Panc1 (cell line): ENCODE results near the gene COP1. TPM values are rescaled to one million over a fixed set of nuclear protein-coding genes. Genes with fewer than 3 reads are reported as not detected.

ENCODE experiments used
- ATAC-seq: fragments of 200-7000 bp; cut with Tn5 transposase; 2 replicates; pipeline ENCODE4 v1.9.1; 2020; ENCODE audit warnings: mild to moderate bottlenecking, moderate library complexity
- BruUV-seq: library from RNA; stranded (reverse); fragments of 400-500 nt; replicated peaks from 2 replicates; lab custom pipeline; 2021; lab: Mats Ljungman, UMichigan
- CTCF ChIA-PET: fragments of 300-600 bp; sonication (Branson Sonifier 250); formaldehyde crosslinking; loops from one replicate; lab custom pipeline; 2022; ENCODE audit warnings: antibody characterized with exemption; lab: Charles Lee
- POLR2A ChIA-PET: fragments of 300-600 bp; sonication (Branson Sonifier 250); formaldehyde crosslinking; loops from one replicate; lab custom pipeline; 2022; ENCODE audit warnings: antibody characterized with exemption; lab: Charles Lee
- DNase-seq: peaks from one replicate; pipeline ENCODE4 v3.0.0-alpha.2; 2010; ENCODE audit warnings: low read depth, low spot score
- H3K27ac ChIP-seq: 2 replicates; pipeline ENCODE4 v1.5.1; 2011; ENCODE audit warnings: mild to moderate bottlenecking, low read length, inconsistent platforms
- H3K27me3 ChIP-seq: fragments of 200-500 bp; sonication (Bioruptor generic); 2 replicates; pipeline ENCODE4 v1.6.0; 2014; ENCODE audit warnings: low read length, inconsistent platforms; ENCODE audit not compliant: control insufficient read depth, insufficient read depth
- H3K36me3 ChIP-seq: fragments of 200-500 bp; sonication (Bioruptor generic); 2 replicates; pipeline ENCODE4 v1.5.1; 2014; ENCODE audit warnings: inconsistent platforms, mild to moderate bottlenecking, low read length, moderate library complexity; ENCODE audit not compliant: control insufficient read depth, insufficient read depth
- H3K4me1 ChIP-seq: 2 replicates; pipeline ENCODE4 v1.5.1; 2011; ENCODE audit warnings: inconsistent platforms, mild to moderate bottlenecking, low read length, moderate library complexity; ENCODE audit not compliant: control insufficient read depth, insufficient read depth
- H3K4me3 ChIP-seq, 2 experiments: 2 replicates each; pipeline ENCODE4 v1.5.1; 2011 to 2012; ENCODE audit warnings: low read depth in 2 of 2, low read length in 2 of 2, mild to moderate bottlenecking in 2 of 2, inconsistent platforms in 1 of 2, moderate library complexity in 1 of 2
- H3K9me3 ChIP-seq: fragments of 200-500 bp; sonication (Bioruptor generic); 2 replicates; pipeline ENCODE4 v1.5.1; 2014; ENCODE audit warnings: low read depth, mild to moderate bottlenecking, inconsistent platforms, low read length, moderate library complexity; ENCODE audit not compliant: control insufficient read depth, insufficient read depth
- POLR2AphosphoS5 ChIP-seq: IDR thresholded peaks from 2 replicates; pipeline ENCODE4 v1.6.1; 2012; ENCODE audit warnings: mild to moderate bottlenecking, low read depth, low read length, moderate library complexity
- SIN3A ChIP-seq: IDR thresholded peaks from 2 replicates; pipeline ENCODE4 v1.6.1; 2012; ENCODE audit warnings: low read depth, mild to moderate bottlenecking, low read length, moderate library complexity, borderline replicate concordance; ENCODE audit not compliant: insufficient read depth
- TCF7L2 ChIP-seq: IDR thresholded peaks from 2 replicates; pipeline ENCODE4 v1.6.1; 2011; ENCODE audit warnings: mild to moderate bottlenecking, low read depth, low read length, inconsistent platforms
- in situ Hi-C: cut with HindIII; loops from 2 replicates; pipeline ENCODE4 v1.10.0; 2016; ENCODE audit warnings: low sequenced_read_pairs, low pct_unique_long_range_greater_than_20kb
- intact Hi-C: fragments of 100-400 bp; cut with micrococcal nuclease; formaldehyde crosslinking; loops from one replicate; pipeline ENCODE4 v1.10.0; 2022; ENCODE audit not compliant: unreplicated experiment
- total RNA-seq: library from RNA; stranded (reverse); gene quantifications from one replicate; pipeline ENCODE4 v1.2.1, GENCODE V29; 2021; ENCODE audit not compliant: unreplicated experiment
- TF ChIP-seq, protein P1 (sequence below), 2 experiments: IDR thresholded peaks; 2 replicates each; pipeline ENCODE4 v1.6.1; 2011 to 2012; ENCODE audit warnings: low read depth in 2 of 2, control low read depth in 1 of 2, low read length in 1 of 2, mild to moderate bottlenecking in 1 of 2, moderate library complexity in 1 of 2; ENCODE audit not compliant: insufficient read depth in 1 of 2
- TF ChIP-seq, protein P2 (sequence below): fragments of 450-650 bp; IDR thresholded peaks from 2 replicates; pipeline ENCODE4 v1.5.1; 2017; ENCODE audit warnings: mild to moderate bottlenecking

Gene COP1
- total RNA-seq, 1 experiment from 2014 or later, result 36.5 TPM

DNA sequence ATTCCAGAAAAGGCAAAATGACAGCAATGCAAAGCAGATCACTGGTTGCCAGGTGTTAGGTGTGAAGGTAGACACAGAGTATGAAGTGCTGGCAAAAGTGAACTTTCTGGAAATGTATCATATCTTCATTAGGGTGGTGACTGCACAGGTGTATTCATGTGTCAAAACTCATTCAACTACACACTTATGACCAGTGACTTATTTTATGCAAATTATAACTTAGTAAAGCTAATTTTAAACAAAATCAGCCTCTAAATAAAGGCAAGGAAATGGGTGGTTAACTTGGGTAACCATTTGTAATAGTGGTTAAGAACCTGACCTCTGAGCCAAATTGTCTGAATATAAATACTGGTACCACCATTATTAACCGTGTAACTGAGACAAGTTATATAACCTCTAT lies 7.4 kb downstream of the COP1 start:
- no peaks in the 10 kb centered on the region for H3K27me3 ChIP-seq
- intact Hi-C loops, result no loop called here
- no TSS peak for BruUV-seq

DNA sequence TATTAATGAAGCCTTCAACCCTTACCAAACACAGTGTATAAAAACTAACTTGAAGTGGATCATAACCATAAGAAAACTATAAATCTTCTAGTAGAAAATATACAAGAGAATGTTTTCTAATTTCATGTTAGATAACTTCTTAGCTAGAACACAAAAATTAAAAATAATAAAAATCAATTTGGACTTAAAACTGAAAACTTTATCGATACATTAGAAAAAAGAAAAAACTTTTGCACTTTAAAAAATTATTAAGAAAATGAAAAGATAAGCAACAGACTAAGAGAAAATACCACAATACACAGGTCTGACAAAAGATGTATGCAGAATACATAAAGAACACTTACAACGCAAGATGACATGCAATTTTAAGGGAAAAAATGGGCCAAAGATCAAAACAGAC lies 8.7 kb downstream of the COP1 start:
- TF ChIP-seq POLR2AphosphoS5 (no peak), SIN3A (no peak), TCF7L2 (no peak)
- TF ChIP-seq, protein P1, sequence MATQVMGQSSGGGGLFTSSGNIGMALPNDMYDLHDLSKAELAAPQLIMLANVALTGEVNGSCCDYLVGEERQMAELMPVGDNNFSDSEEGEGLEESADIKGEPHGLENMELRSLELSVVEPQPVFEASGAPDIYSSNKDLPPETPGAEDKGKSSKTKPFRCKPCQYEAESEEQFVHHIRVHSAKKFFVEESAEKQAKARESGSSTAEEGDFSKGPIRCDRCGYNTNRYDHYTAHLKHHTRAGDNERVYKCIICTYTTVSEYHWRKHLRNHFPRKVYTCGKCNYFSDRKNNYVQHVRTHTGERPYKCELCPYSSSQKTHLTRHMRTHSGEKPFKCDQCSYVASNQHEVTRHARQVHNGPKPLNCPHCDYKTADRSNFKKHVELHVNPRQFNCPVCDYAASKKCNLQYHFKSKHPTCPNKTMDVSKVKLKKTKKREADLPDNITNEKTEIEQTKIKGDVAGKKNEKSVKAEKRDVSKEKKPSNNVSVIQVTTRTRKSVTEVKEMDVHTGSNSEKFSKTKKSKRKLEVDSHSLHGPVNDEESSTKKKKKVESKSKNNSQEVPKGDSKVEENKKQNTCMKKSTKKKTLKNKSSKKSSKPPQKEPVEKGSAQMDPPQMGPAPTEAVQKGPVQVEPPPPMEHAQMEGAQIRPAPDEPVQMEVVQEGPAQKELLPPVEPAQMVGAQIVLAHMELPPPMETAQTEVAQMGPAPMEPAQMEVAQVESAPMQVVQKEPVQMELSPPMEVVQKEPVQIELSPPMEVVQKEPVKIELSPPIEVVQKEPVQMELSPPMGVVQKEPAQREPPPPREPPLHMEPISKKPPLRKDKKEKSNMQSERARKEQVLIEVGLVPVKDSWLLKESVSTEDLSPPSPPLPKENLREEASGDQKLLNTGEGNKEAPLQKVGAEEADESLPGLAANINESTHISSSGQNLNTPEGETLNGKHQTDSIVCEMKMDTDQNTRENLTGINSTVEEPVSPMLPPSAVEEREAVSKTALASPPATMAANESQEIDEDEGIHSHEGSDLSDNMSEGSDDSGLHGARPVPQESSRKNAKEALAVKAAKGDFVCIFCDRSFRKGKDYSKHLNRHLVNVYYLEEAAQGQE (IDR thresholded peaks at IDR 0.05; ENCODE audit: insufficient read depth in 1 of 2, low read depth in 2 of 2, low read length in 1 of 2), result no peak
- TF ChIP-seq, protein P2, sequence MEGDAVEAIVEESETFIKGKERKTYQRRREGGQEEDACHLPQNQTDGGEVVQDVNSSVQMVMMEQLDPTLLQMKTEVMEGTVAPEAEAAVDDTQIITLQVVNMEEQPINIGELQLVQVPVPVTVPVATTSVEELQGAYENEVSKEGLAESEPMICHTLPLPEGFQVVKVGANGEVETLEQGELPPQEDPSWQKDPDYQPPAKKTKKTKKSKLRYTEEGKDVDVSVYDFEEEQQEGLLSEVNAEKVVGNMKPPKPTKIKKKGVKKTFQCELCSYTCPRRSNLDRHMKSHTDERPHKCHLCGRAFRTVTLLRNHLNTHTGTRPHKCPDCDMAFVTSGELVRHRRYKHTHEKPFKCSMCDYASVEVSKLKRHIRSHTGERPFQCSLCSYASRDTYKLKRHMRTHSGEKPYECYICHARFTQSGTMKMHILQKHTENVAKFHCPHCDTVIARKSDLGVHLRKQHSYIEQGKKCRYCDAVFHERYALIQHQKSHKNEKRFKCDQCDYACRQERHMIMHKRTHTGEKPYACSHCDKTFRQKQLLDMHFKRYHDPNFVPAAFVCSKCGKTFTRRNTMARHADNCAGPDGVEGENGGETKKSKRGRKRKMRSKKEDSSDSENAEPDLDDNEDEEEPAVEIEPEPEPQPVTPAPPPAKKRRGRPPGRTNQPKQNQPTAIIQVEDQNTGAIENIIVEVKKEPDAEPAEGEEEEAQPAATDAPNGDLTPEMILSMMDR, result no peak
- Histone ChIP-seq H3K4me1 (no peaks in the 10 kb centered on the region), H3K9me3 (no peaks in the 10 kb centered on the region), H3K27ac (no peak overlapping the region), H3K4me3 (no peak overlapping the region), H3K27me3 (no peaks in the 10 kb centered on the region), H3K36me3 (no peaks in the 10 kb centered on the region)
- intact Hi-C loops (no loop called here), in situ Hi-C loops (no loop called here)
- DNase-seq, result no peak
- POLR2A ChIA-PET, result no interaction called here
- no TSS peak for BruUV-seq
- CTCF ChIA-PET, result no interaction called here
- no peak for ATAC-seq

More for the DNA sequence above, 7.4 kb downstream of the COP1 start:
- POLR2A ChIA-PET, result no interaction called here
- no peaks in the 10 kb centered on the region for H3K36me3 ChIP-seq
- DNase-seq (no peak), ATAC-seq (no peak)
- in situ Hi-C loops, result no loop called here
- H3K4me3 ChIP-seq, result no peak overlapping the region
- CTCF ChIA-PET, result no interaction called here
- TF ChIP-seq, protein P1 (IDR thresholded peaks at IDR 0.05; ENCODE audit: insufficient read depth in 1 of 2, low read depth in 2 of 2, low read length in 1 of 2), result no peak
- no peak overlapping the region for H3K27ac ChIP-seq
- H3K4me1 ChIP-seq, result peaks cover 11% of the 10 kb centered on the region
- no peaks in the 10 kb centered on the region for H3K9me3 ChIP-seq
